DND-41 (cell line): ENCODE measurements around the gene THNSL1.

Experiments
- CTCF ChIP-seq: IDR thresholded peaks from 2 replicates; pipeline ENCODE4 v1.5.1; 2012; ENCODE audit warnings: borderline replicate concordance, low read length, moderate library complexity, mild to moderate bottlenecking; ENCODE audit not compliant: poor library complexity, severe bottlenecking; ENCODE audit errors: extremely low read depth
- EZH2 ChIP-seq: IDR thresholded peaks from 3 replicates; pipeline ENCODE4 v1.6.1; 2012; ENCODE audit warnings: borderline replicate concordance, low read depth, mild to moderate bottlenecking, moderate library complexity, low read length, inconsistent platforms; ENCODE audit not compliant: severe bottlenecking

- TF ChIP-seq EZH2 = no peak
- no peak for TF ChIP-seq CTCF
Observed at GRCh38 chr10:24966962-24967481, 49.4 kb upstream of the THNSL1 start.
